ENCODE results near the gene SLC16A12. TPM values are rescaled to one million over a fixed set of nuclear protein-coding genes. Genes with fewer than 3 reads are reported as not detected.
A peak's percentile ranks its signal among the peaks of the same experiment; 100 is the strongest.

The SLC16A12 gene
- polyA plus RNA-seq, 1 donor (not counting 4 experiments of a cell fraction or from before 2014, with no cell fraction given): 0.10 TPM

GRCh38 chr10:89395141-89395540 is 140.3 kb downstream of the SLC16A12 start:
- Histone ChIP-seq H3K27ac (ENCODE audit: control insufficient read depth, insufficient read depth, low read length) (no peak overlapping the region), H3K9ac (ENCODE audit: control insufficient read depth, extremely low read depth, insufficient read depth, low read length) (no peak overlapping the region), H2AFZ (ENCODE audit: control insufficient read depth, low read length) (no peak overlapping the region), H4K20me1 (ENCODE audit: control insufficient read depth, extremely low read depth, insufficient read depth, low read length) (no peaks in the 10 kb centered on the region), H3K4me1 (ENCODE audit: control insufficient read depth, extremely low read depth, insufficient read depth, low read length) (peaks cover 14% of the 10 kb centered on the region), H3K4me3 (ENCODE audit: control insufficient read depth in 2 of 3, extremely low read depth in 1 of 3, insufficient read depth in 2 of 3, low read depth in 1 of 3, low read length in 3 of 3) (no peak overlapping the region), H3K9me1 (ENCODE audit: control insufficient read depth, extremely low read depth, insufficient read depth, low read length) (no peaks in the 10 kb centered on the region), H3K4me2 (ENCODE audit: control insufficient read depth, extremely low read depth, insufficient read depth, low read depth, low read length) (no peak overlapping the region), H3K27me3 (ENCODE audit: control insufficient read depth, extremely low read depth, insufficient read depth, low read length) (no peaks in the 10 kb centered on the region), H3K36me3 (ENCODE audit: control insufficient read depth in 2 of 2, extremely low read depth in 1 of 2, insufficient read depth in 2 of 2, low read length in 2 of 2) (peaks cover 0 to 1% of the 10 kb centered on the region in 2 experiments), H3K9me3 (ENCODE audit: control insufficient read depth, low read depth, low read length) (no peaks in the 10 kb centered on the region), H3K79me2 (ENCODE audit: control insufficient read depth, insufficient read depth, low read length) (peaks cover 16% of the 10 kb centered on the region)
- no peak for TF ChIP-seq EZH2 (IDR thresholded peaks at IDR 0.05; ENCODE audit: low read length)
- no peak for TF ChIP-seq CTCF (optimal IDR thresholded peaks at IDR 0.05 in 1 of 3, IDR thresholded peaks at IDR 0.05 in 1 of 3, conservative IDR thresholded peaks at IDR 0.05 in 1 of 3; ENCODE audit: extremely low read depth in 1 of 3, insufficient read depth in 2 of 3, low read length in 3 of 3)
- DNase-seq (ENCODE audit: low read depth, low spot score) (no peak), FAIRE-seq (no peak)
- dilution Hi-C loops (cut with MboI; ENCODE audit: extremely low pct_ligation_motif_present, low sequenced_read_pairs): no loop called here

GRCh38 chr10:89393898-89394297 is 141.5 kb downstream of the SLC16A12 start:
- H3K9me1 ChIP-seq (ENCODE audit: control insufficient read depth, extremely low read depth, insufficient read depth, low read length): no peaks in the 10 kb centered on the region
- H2AFZ ChIP-seq (ENCODE audit: control insufficient read depth, low read length): no peak overlapping the region
- no peak overlapping the region for H3K9ac ChIP-seq (ENCODE audit: control insufficient read depth, extremely low read depth, insufficient read depth, low read length)
- dilution Hi-C loops (cut with MboI; ENCODE audit: extremely low pct_ligation_motif_present, low sequenced_read_pairs): no loop called here
- H3K4me3 ChIP-seq (ENCODE audit: control insufficient read depth in 2 of 3, extremely low read depth in 1 of 3, insufficient read depth in 2 of 3, low read depth in 1 of 3, low read length in 3 of 3): peak overlapping the region in 2 of 3 experiments; percentile 50 to 84
- H3K27me3 ChIP-seq (ENCODE audit: control insufficient read depth, extremely low read depth, insufficient read depth, low read length): no peaks in the 10 kb centered on the region
- DNase-seq (ENCODE audit: low read depth, low spot score): no peak
- H3K9me3 ChIP-seq (ENCODE audit: control insufficient read depth, low read depth, low read length): no peaks in the 10 kb centered on the region
- H3K36me3 ChIP-seq (ENCODE audit: control insufficient read depth in 2 of 2, extremely low read depth in 1 of 2, insufficient read depth in 2 of 2, low read length in 2 of 2): peaks cover 0 to 1% of the 10 kb centered on the region in 2 experiments
- H3K4me2 ChIP-seq (ENCODE audit: control insufficient read depth, extremely low read depth, insufficient read depth, low read depth, low read length): peak overlapping the region; percentile 35
- no peak overlapping the region for H3K27ac ChIP-seq (ENCODE audit: control insufficient read depth, insufficient read depth, low read length)
- H4K20me1 ChIP-seq (ENCODE audit: control insufficient read depth, extremely low read depth, insufficient read depth, low read length): no peaks in the 10 kb centered on the region
- peaks cover 16% of the 10 kb centered on the region for H3K79me2 ChIP-seq (ENCODE audit: control insufficient read depth, insufficient read depth, low read length)
- no peak for TF ChIP-seq EZH2 (IDR thresholded peaks at IDR 0.05; ENCODE audit: low read length)
- TF ChIP-seq CTCF (optimal IDR thresholded peaks at IDR 0.05 in 1 of 3, IDR thresholded peaks at IDR 0.05 in 1 of 3, conservative IDR thresholded peaks at IDR 0.05 in 1 of 3; ENCODE audit: extremely low read depth in 1 of 3, insufficient read depth in 2 of 3, low read length in 3 of 3): no peak
- FAIRE-seq: no peak
- peaks cover 14% of the 10 kb centered on the region for H3K4me1 ChIP-seq (ENCODE audit: control insufficient read depth, extremely low read depth, insufficient read depth, low read length)

All from keratinocyte (primary cell).